Neural cell (in vitro differentiated cells): Measurements from ENCODE around the gene SPINT1.

Experiments
- CTCF ChIP-seq: fragments of 450-650 bp; IDR thresholded peaks from 2 replicates; pipeline ENCODE4 v1.5.1; 2014; ENCODE audit warnings: antibody characterized with exemption, mild to moderate bottlenecking, moderate library complexity; ENCODE audit not compliant: poor library complexity, severe bottlenecking
- EP300 ChIP-seq: fragments of 450-650 bp; conservative IDR thresholded peaks from 2 replicates; pipeline ENCODE4 v1.6.1; 2014; ENCODE audit warnings: antibody characterized with exemption, mild to moderate bottlenecking, moderate library complexity; ENCODE audit not compliant: poor library complexity, severe bottlenecking
- EZH2 ChIP-seq: fragments of 200-600, 300-800 bp; shearing (Covaris generic), sonication (generic); IDR thresholded peaks from 2 replicates; pipeline ENCODE4 v1.6.1; 2014; ENCODE audit warnings: antibody characterized with exemption, low read length, borderline replicate concordance, mild to moderate bottlenecking; ENCODE audit not compliant: insufficient read depth, poor library complexity, severe bottlenecking
- POLR2AphosphoS5 ChIP-seq: IDR thresholded peaks from 2 replicates; pipeline ENCODE4 v1.6.1; 2012
- RAD21 ChIP-seq: fragments of 450-650 bp; conservative IDR thresholded peaks from 2 replicates; pipeline ENCODE4 v1.6.1; 2014; ENCODE audit warnings: antibody characterized with exemption, mild to moderate bottlenecking, moderate library complexity
- REST ChIP-seq: IDR thresholded peaks from 2 replicates; pipeline ENCODE4 v1.6.1; 2012; ENCODE audit warnings: borderline replicate concordance
- SMC3 ChIP-seq: fragments of 450-650 bp; conservative IDR thresholded peaks from 2 replicates; pipeline ENCODE4 v1.6.1; 2014; ENCODE audit warnings: antibody characterized with exemption, mild to moderate bottlenecking, moderate library complexity; ENCODE audit not compliant: poor library complexity
- TAF1 ChIP-seq: IDR thresholded peaks from 2 replicates; pipeline ENCODE4 v1.6.1; 2012; ENCODE audit warnings: low read depth

GRCh38 chr15:40832903-40833302, 10.9 kb upstream of the SPINT1 start:
- TF ChIP-seq CTCF = no peak
- TF ChIP-seq POLR2AphosphoS5 = no peak
- no peak for TF ChIP-seq TAF1
- no peak for TF ChIP-seq EP300
- TF ChIP-seq REST = no peak
- no peak for TF ChIP-seq EZH2
- no peak for TF ChIP-seq RAD21
- TF ChIP-seq SMC3 = no peak
